HG02943 (cell line): ENCODE measurements around the gene MYL12B.
"Not testable (repeated sequence)": the region's sequence is repeated elsewhere in the genome, so short reads cannot be mapped to it uniquely, and the experiment has no call there.

Source experiments
- ATAC-seq: cut with Tn5 transposase; IDR thresholded peaks from one replicate; pipeline ENCODE4 v1.9.1; 2021; ENCODE audit warnings: mild to moderate bottlenecking, low read depth, moderate library complexity; ENCODE audit not compliant: unreplicated experiment

The MYL12B gene

DNA sequence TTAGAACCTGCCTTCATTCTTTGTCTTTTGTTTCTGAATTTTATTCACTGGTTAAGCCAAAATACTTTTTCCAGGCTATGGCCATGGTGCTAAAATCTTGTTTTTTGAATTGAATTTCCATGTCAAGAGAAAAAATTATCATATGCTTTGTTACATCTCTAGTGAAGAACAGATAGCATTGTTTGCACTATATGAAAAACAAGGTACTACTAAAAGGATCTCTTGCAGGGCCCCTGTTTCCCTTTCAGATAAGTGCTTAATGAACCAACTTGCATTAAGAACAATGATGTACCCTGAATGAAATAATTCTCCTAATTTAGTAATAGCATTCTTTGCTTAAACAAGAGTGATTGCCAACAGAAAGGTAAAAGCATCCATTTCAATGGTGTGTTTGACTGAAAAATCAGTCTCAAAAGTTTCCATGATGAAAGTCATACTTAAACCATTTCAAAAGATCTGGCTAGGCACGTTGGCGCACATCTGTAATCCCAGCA lies 4.3 kb upstream of the MYL12B start:
- ATAC-seq, result no peak

DNA sequence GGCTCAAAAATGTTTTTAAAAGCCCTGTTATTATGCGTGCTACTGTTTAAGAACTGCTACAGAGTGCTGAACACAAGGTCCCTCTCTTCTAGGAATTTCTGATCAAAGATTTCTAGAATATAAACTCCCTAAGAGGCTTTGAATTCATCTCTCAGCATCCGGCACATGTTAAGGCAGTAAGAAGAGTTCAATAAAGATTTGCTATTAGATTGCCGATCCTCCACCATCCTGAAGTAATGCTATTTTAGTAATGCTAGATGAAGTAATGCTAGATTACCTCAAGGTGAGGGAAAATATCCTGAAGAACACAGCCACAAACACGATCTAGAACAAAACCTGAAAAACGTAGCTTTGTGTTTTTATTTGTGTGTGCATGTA lies 949 bp upstream of the MYL12B start:
- ATAC-seq, result no peak

GRCh38 chr18:3262234-3263131 lies 550 bp downstream of the MYL12B start:
- ATAC-seq, result peak; percentile 37

DNA sequence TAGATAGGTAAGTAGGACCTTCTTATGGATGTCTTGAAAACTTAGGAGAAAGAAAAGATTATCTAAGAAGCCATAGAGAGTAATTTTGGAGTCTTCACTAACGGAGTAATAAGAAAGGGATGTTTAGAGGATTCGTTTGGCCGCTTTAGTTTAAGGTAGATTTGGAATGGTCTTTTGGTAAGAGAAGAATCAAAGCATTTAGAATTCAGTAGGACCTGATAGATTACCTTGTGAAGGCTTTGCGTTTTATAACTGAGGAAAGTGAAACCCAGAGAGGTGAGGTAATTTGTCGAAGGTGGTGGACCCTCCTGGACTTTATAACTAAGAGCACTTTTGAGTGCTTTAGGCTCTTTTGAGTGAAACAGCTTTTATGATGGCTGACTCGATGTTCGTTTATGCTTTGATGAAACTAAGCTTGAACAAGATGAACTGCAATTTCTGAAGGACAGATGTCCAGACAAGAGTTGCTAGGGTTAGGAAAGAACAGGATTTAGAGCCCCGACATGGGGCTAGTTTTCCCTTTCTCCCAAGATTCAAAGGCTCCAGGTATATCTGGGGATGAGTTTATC lies 1.3 kb downstream of the MYL12B start:
- no peak for ATAC-seq

DNA sequence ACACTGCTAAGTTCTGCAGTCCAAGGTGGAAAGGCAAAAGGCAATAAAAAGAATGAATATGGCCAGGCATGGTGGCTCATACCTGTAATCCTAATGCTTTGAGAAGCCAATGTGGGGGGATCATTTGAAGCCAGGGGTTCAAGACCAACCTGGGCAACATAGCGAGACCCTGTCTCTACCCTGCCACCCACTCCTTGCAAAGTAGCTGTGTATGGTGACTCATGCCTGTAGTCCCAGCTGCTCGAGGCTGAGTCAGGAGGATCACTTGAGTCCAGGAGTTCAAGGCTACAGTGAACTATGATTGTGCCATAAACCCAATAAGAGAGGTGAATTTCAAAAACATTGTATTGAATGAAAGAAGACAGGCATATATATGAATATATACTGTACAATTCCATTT lies 2.4 kb downstream of the MYL12B start:
- no peak for ATAC-seq

DNA sequence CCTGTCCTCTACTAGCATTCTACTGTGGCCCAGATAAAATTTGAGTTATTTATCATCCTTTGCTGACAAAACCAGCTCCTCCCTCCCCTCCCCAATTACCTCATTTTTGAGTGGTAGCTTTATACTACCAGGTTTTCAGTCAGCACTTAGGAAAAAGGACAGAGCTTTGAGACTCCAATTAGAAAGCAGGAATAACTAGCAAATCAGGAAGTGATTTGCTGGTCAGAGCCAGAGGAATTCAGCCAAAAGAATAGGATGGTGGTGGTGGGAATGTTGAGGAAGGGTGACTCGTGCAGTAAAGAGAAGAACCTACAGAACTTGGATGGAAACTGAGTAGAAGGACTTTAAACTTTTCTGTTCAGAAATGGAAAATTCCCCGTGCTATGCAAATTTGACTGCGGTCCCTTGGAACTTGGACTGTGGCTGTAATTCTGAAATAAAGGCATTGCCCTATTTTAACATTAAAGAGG lies 3.7 kb downstream of the MYL12B start:
- no peak for ATAC-seq

GRCh38 chr18:3266062-3266608 lies 4.2 kb downstream of the MYL12B start:
- no peak for ATAC-seq

GRCh38 chr18:3268306-3268705 lies 6.4 kb downstream of the MYL12B start:
- no peak for ATAC-seq

- no peak for ATAC-seq
Measured at GRCh38 chr18:3269241-3269913, 7.4 kb downstream of the MYL12B start.

DNA sequence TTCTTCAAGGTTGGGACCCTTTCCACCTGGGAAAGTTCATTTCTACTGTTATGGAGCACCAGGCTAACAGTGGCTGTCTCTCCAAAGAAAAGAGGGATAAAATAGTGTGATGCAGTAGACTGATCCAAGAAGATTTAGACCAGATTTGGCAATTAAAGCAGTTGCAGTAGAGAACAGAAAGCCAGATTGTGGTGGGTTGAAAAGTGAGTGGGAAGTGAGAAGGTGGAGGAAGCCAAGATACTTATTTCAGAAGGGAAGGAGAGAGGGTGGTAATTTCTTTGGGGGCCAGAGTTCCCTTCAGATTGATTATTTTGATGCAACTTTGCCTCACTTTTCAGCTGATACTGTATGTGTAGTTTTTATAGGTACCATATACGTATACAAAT lies 8.0 kb downstream of the MYL12B start:
- ATAC-seq, result no peak

DNA sequence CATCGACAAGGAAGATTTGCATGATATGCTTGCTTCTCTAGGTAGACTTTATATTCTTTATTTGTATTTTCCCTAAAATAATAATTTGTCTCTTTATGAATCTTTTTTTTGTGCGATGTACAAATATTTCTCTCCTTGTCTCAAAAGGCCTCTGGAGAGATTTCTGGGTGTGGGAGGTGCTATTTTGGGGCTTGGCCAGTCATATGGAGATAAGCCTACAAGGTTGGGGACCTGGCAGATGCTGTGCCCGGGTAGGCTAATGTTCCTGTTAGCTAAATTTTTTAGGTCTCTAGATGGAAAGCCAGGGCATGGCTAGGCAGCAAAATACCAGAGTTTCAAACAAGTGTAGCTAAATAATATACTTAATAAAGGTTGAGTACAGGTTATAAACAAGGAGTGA lies 11.1 kb downstream of the MYL12B start:
- ATAC-seq, result no peak

GRCh38 chr18:3277643-3278213 lies 15.8 kb downstream of the MYL12B start:
- not testable (repeated sequence) for ATAC-seq

GRCh38 chr18:3279201-3280185 lies 17.6 kb downstream of the MYL12B start:
- ATAC-seq, result peak; percentile 65

DNA sequence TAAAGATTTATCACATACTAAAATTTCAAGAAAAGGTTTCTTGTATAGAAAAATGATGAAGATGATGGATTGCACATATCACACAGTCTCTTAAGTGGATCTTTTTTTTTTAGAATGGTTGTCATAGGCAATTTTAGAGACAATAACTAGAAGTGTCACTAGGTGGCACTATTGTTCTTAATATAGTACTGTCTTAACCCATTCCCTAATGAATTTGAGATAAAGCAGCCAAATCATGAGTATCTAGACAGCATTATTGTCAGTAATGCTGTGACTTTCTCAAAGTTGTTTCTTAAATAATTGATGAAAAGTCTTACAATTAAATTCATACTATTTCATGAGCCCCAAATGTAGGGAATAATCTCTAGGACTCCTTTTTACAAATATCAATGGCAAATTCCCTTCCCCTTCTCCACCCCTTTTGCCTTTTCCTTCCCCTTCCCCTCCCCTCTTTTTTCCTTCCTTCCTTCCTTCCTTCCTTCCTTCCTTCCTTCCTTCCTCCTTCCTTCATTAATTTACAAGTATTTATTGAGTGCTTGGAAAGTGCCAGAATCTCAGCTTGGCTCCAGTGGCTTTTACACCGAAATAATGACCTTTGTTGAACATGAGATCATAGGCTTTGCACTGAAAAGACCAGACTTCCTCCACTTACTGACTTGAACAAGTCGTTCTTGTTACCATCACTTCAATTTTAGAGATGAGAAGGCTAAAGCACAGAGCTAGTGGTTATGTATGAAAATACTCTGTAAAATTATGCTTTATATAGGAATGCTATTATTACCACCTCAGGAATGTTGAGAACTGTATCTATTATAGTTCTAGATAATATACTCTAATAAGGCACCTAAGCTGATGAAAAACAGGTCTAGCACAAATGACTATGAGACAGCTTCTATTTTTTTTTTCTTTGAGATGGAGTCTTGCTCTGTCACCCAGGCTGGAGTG lies 19.8 kb downstream of the MYL12B start:
- ATAC-seq, result no peak

DNA sequence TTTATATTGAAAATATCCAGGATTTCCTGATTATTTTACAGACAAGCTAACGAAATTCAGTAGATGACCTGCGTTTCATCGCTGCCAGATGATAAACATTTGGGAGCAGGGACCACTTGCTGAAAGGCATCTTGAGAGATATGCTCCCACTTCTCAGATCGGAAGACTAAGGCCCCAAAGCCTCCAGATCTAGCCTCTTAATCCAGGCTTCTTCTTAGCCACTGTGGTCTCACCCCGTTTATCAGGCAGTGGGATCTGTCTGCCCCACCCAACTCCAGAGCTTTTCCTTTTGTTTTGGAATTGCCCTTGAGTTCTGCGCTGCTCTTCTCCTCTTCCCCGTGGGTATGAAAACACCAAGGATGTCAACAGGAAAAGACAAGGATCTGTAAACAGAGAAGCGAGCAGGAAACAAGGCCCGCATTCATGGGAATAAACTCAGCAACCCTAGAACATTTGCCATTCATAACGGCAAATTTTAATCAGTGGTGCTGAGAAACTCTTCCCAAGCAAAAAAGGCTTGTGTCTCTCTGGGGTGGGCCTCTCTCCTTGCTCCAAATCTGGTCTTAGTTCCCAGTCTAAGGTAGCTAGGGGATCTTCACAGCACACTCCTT lies 21.4 kb downstream of the MYL12B start:
- ATAC-seq, result no peak

- no peak for ATAC-seq
Measured at GRCh38 chr18:3283908-3284307, 22.0 kb downstream of the MYL12B start.

GRCh38 chr18:3284501-3284900 lies 22.6 kb downstream of the MYL12B start:
- no peak for ATAC-seq

GRCh38 chr18:3286159-3286558 lies 24.2 kb downstream of the MYL12B start:
- no peak for ATAC-seq
